ENCODE data around the gene RUNX3. TPM values are rescaled to one million over a fixed set of nuclear protein-coding genes. Genes with fewer than 3 reads are reported as not detected.
A peak's percentile ranks its signal among the peaks of the same experiment; 100 is the strongest.

Gene RUNX3
- polyA plus RNA-seq, 1 donor: 4.8 TPM

DNA sequence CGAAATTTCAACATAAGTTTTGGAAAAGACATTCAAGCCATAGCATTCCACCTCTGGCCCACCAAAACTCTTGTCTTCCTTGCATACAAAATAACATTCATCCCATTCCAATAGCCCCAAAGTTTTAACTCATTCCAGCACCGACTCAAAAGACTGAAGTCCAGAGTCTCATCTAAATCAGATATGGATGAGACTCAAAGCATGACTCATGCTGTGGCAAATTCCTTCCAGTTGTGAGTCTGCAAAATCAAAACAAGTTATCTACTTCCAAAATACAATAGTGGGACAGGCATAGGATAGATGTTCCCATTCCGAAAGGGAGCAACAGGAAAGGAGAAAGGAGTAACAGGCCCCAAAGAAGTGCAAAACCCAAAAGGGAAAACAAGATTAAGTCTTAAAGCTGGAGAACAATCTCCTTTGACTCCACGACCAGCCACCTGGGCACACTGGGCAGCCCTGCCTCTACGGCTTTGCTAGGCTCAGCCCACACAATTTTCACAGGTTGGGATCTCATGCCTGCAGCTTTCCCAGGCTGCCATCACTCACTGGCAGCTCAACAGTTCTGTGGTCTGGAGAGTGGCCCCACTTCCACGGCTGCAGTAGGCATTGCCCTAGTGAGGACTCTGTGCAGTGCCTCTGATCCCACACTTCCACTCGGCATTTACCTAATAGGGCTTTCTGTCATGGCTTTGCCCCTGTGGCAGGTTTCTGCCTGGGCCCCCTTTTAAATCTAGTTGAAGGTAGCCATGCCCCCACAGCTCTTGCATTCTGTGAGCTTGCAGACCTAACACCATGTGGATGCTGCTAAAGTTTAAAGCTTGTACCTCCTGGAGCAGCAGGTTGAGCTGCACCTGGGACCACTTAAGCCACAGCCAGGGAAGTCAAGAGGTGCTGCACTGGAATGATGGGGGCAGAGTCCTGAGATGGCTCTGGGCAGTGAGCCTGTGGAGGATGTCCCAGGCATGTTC is 51.0 kb downstream of the RUNX3 start:
- H3K9me3 ChIP-seq (ENCODE audit: control insufficient read depth, low read depth, low read length): no peaks in the 10 kb centered on the region
- WGBS (ENCODE audit: insufficient coverage, low lambda C conversion rate): 80% methylated on average over 1 of the region's 7 CpGs
- H3K27me3 ChIP-seq (ENCODE audit: control insufficient read depth, insufficient read depth, low read length): no peaks in the 10 kb centered on the region
- peaks cover 7% of the 10 kb centered on the region for H3K4me1 ChIP-seq (ENCODE audit: control insufficient read depth, insufficient read depth, low read length)
- no peak overlapping the region for H3K27ac ChIP-seq (ENCODE audit: low read length)
- no peaks in the 10 kb centered on the region for H3K36me3 ChIP-seq (ENCODE audit: control insufficient read depth, insufficient read depth, low read length)
- peak in 1 of 2 donors; percentile 52 for DNase-seq
- no peak overlapping the region for H3K4me3 ChIP-seq (ENCODE audit: low read length)

DNA sequence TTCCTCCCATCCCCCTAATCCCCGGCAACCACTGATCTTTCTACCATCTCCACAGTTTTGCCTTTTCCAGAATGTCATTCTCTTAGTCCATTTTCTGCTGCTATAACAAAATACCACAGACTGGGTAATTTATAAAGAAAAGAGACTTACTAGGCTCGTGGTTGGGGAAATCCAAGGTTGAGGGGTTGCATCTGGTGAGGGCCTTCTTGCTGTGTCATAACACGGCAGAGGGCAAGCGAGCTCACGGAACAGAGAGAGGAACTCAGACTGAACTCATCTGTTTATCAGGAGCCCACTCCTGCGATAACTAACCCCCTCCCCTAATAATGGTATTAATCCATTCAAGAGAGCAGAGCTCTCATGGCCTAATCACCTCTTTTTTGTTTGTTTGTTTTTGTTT is 52.0 kb downstream of the RUNX3 start:
- peaks cover 7% of the 10 kb centered on the region for H3K4me1 ChIP-seq (ENCODE audit: control insufficient read depth, insufficient read depth, low read length)
- H3K4me3 ChIP-seq (ENCODE audit: low read length): no peak overlapping the region
- WGBS (ENCODE audit: insufficient coverage, low lambda C conversion rate): 92% methylated on average over 2 of the region's 6 CpGs
- no peak overlapping the region for H3K27ac ChIP-seq (ENCODE audit: low read length)
- H3K9me3 ChIP-seq (ENCODE audit: control insufficient read depth, low read depth, low read length): no peaks in the 10 kb centered on the region
- no peaks in the 10 kb centered on the region for H3K36me3 ChIP-seq (ENCODE audit: control insufficient read depth, insufficient read depth, low read length)
- no peak for DNase-seq
- no peaks in the 10 kb centered on the region for H3K27me3 ChIP-seq (ENCODE audit: control insufficient read depth, insufficient read depth, low read length)

DNA sequence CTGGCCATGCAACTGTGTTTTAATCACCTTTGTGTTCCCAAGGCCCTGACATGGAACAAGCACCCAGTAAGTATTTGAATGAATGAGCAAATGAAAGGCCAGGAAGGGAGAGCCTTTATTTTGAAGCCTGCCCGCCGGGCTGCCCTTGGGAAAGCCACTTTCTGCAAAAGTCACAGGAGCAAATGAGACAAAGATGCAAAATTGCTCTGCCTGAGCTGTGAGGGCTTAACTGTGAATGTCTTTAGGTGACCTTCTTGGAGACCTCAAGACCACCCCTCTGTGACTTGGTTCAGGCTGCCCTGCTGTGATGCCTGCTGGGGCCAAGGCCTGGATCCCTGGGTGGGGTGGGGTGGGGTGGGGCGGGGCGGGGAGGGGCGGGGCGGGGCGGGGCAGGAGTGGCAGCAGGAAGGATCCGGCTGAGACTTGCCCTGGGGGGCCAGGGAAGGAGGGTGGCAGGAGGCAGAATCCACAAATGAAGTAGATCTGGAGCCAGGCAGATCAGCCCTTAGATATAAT is 54.0 kb downstream of the RUNX3 start:
- Histone ChIP-seq H3K4me3 (ENCODE audit: low read length) (no peak overlapping the region), H3K27me3 (ENCODE audit: control insufficient read depth, insufficient read depth, low read length) (no peaks in the 10 kb centered on the region), H3K9me3 (ENCODE audit: control insufficient read depth, low read depth, low read length) (no peaks in the 10 kb centered on the region), H3K27ac (ENCODE audit: low read length) (no peak overlapping the region), H3K4me1 (ENCODE audit: control insufficient read depth, insufficient read depth, low read length) (peaks cover 7% of the 10 kb centered on the region), H3K36me3 (ENCODE audit: control insufficient read depth, insufficient read depth, low read length) (no peaks in the 10 kb centered on the region)
- DNase-seq: no peak
- WGBS (ENCODE audit: insufficient coverage, low lambda C conversion rate): no CpG with 5 or more reads among the region's 8 CpGs

DNA sequence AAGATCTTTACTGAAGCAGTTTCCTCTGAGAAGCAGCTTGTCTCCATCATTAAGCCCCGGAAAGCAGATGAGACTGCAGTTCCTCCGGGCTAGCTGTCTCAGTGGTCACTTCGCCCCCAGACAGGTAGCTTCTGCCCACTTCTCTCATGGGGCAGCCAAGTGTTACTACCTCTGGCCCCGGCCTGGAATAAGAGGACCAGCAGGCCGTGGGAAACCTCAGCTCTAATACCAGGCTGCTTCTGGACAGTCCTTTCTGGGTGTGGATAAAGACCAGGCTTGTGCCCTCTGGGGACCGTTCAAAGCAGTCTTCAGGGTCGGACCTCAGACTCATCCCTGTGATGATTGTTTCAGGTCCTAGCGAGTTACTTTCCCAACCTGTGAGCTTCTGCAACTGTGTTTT is 54.8 kb downstream of the RUNX3 start:
- Histone ChIP-seq H3K27ac (ENCODE audit: low read length) (no peak overlapping the region), H3K27me3 (ENCODE audit: control insufficient read depth, insufficient read depth, low read length) (no peaks in the 10 kb centered on the region), H3K36me3 (ENCODE audit: control insufficient read depth, insufficient read depth, low read length) (no peaks in the 10 kb centered on the region), H3K4me1 (ENCODE audit: control insufficient read depth, insufficient read depth, low read length) (peaks cover 7% of the 10 kb centered on the region), H3K9me3 (ENCODE audit: control insufficient read depth, low read depth, low read length) (no peaks in the 10 kb centered on the region), H3K4me3 (ENCODE audit: low read length) (no peak overlapping the region)
- WGBS (ENCODE audit: insufficient coverage, low lambda C conversion rate): 100% methylated on average over 1 of the region's 8 CpGs
- DNase-seq: no peak

DNA sequence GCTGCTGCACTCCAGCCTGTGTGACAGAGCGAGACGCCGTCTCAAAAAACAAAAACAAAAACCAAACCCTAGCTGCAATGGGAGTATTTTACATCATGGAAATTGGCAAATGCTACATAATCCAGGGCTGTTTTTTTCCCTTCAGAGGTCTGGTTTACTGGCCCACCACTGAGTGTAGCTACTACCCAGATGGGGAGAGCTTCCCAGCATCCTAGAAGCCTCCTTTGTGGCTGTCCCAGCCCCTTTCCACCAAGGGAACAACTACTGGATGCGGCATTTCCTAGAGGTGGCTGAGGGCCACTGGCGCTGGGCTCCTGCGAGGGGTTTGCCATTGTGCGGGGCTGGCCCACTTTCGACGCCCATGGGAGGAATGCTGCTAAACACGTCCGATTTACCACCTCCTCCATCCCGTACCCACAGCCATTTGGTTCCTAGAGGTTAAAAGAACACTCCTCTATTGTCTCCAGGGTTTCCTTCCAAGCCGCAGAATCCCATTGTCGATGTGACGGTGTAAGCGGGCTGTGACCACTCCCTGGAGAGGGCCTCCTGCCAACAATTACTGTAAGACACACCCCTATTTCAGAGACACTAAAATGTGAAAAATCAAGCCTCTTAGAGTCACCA is 55.4 kb downstream of the RUNX3 start:
- Histone ChIP-seq H3K4me3 (ENCODE audit: low read length) (no peak overlapping the region), H3K27ac (ENCODE audit: low read length) (no peak overlapping the region), H3K9me3 (ENCODE audit: control insufficient read depth, low read depth, low read length) (no peaks in the 10 kb centered on the region), H3K4me1 (ENCODE audit: control insufficient read depth, insufficient read depth, low read length) (peaks cover 11% of the 10 kb centered on the region), H3K27me3 (ENCODE audit: control insufficient read depth, insufficient read depth, low read length) (no peaks in the 10 kb centered on the region), H3K36me3 (ENCODE audit: control insufficient read depth, insufficient read depth, low read length) (no peaks in the 10 kb centered on the region)
- no CpG with 5 or more reads among the region's 16 CpGs for WGBS (ENCODE audit: insufficient coverage, low lambda C conversion rate)
- DNase-seq: no peak

DNA sequence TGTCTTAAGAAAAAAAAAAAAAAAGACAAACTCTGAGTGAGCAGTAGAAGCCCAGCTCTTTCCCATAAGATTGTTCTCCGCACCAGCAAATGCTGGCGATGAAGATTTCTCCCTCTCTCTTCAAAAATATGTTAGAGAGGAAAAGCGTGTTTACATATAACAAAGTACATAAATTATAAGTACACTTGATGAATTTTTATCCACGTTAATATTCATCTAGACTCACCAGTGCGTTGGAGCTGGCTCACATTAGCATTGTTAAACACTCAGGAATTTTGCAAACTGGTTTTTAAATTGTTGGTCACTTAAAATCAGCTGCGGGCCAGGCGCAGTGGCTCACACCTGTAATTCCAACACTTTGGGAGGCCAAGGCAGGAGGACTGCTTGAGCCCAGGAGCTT is 56.0 kb downstream of the RUNX3 start:
- no peaks in the 10 kb centered on the region for H3K9me3 ChIP-seq (ENCODE audit: control insufficient read depth, low read depth, low read length)
- no peak overlapping the region for H3K4me3 ChIP-seq (ENCODE audit: low read length)
- WGBS (ENCODE audit: insufficient coverage, low lambda C conversion rate): 88% methylated on average over 2 of the region's 7 CpGs
- H3K27ac ChIP-seq (ENCODE audit: low read length): no peak overlapping the region
- no peaks in the 10 kb centered on the region for H3K36me3 ChIP-seq (ENCODE audit: control insufficient read depth, insufficient read depth, low read length)
- H3K4me1 ChIP-seq (ENCODE audit: control insufficient read depth, insufficient read depth, low read length): peaks cover 7% of the 10 kb centered on the region
- DNase-seq: no peak
- no peaks in the 10 kb centered on the region for H3K27me3 ChIP-seq (ENCODE audit: control insufficient read depth, insufficient read depth, low read length)

DNA sequence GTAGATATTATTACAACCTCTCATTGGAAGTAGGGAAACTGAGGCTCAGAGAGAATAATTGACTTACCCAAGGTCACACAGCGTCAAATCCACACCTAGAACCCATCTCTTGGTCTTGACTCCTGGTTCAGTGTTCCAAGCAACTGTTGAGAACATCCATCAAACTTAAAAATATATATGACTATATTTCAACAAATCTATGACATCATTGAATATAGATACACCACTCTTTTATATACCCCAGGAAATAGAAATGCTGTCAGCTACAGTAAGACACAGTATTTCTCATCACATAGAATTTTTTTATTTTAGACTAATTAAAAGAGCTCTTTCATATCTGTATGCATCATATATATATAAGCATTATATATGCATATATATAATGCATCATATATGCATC is 56.9 kb downstream of the RUNX3 start:
- DNase-seq: no peak
- Histone ChIP-seq H3K27ac (ENCODE audit: low read length) (no peak overlapping the region), H3K4me3 (ENCODE audit: low read length) (no peak overlapping the region), H3K4me1 (ENCODE audit: control insufficient read depth, insufficient read depth, low read length) (peaks cover 7% of the 10 kb centered on the region), H3K36me3 (ENCODE audit: control insufficient read depth, insufficient read depth, low read length) (no peaks in the 10 kb centered on the region), H3K27me3 (ENCODE audit: control insufficient read depth, insufficient read depth, low read length) (no peaks in the 10 kb centered on the region), H3K9me3 (ENCODE audit: control insufficient read depth, low read depth, low read length) (no peaks in the 10 kb centered on the region)
- WGBS (ENCODE audit: insufficient coverage, low lambda C conversion rate): 100% methylated on average over 1 of the region's 1 CpG

DNA sequence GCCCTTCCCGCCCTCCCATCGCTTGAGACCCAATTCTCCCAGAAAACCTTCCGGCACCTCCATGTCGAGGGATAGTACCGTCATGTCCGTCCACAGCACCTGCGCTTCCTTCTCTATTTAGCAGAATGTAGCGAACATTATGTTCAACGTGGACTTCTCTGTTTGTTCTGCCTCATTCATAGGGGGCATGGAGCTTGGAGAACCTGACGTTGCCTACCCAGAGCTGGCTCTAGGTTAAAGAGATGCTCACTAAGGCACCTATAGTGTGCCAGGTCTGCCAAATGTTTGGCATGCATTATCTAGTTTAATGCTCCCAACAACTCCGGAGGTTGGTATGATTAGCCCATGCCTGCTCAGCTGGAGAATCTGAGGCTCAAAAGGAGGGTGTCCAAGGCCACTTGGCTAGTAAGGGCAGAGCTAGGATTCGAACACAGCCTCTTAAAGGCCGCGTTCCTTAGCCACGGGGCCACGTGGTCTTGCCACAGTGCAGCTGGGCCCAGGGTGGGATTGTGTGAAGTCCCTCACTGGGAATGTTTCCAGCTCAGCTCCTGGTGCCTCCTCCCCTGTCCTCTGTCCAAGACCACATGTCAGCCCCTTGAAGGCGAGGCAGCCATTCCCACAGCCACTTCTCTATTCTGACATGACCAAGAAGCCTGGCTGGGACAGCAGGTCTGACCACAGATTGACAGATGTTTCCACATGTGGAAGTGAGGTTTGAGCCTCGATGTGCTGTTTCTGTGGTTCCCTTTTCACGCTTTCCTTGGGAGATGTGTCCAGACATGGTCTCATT is 57.8 kb downstream of the RUNX3 start:
- H3K9me3 ChIP-seq (ENCODE audit: control insufficient read depth, low read depth, low read length): no peaks in the 10 kb centered on the region
- H3K36me3 ChIP-seq (ENCODE audit: control insufficient read depth, insufficient read depth, low read length): no peaks in the 10 kb centered on the region
- H3K4me1 ChIP-seq (ENCODE audit: control insufficient read depth, insufficient read depth, low read length): peaks cover 7% of the 10 kb centered on the region
- no peak overlapping the region for H3K4me3 ChIP-seq (ENCODE audit: low read length)
- no CpG with 5 or more reads among the region's 19 CpGs for WGBS (ENCODE audit: insufficient coverage, low lambda C conversion rate)
- H3K27me3 ChIP-seq (ENCODE audit: control insufficient read depth, insufficient read depth, low read length): no peaks in the 10 kb centered on the region
- no peak for DNase-seq
- no peak overlapping the region for H3K27ac ChIP-seq (ENCODE audit: low read length)

DNA sequence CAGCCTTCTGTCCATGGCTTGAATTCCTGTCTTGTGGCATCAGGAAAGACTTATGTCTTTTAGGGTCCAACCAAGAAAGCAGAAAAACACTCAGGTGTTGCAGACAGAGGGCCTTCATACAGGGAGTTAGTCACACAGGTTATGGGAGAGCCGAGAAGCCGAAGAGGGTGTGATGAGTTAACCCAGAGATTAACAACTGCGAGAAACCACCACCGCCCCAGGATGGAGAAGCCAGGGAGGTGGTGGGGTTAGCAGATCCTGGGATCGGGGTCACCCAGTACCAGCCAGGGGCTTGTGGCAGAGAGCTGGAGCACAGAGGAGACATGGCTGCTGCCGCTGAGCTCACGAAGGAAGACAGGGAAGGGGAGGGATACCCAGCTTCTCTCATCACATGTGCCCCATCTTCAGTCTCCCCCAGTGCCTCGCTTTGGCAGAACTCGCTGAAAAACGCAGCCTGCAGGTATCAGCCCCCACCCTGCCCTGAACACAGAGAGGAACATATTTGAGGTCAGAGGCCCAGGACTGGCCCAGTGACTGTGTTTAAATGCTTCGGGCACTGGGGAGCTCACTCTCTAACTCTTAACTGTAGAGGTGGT is 58.7 kb downstream of the RUNX3 start:
- WGBS (ENCODE audit: insufficient coverage, low lambda C conversion rate): no CpG with 5 or more reads among the region's 11 CpGs
- DNase-seq: no peak
- no peaks in the 10 kb centered on the region for H3K9me3 ChIP-seq (ENCODE audit: control insufficient read depth, low read depth, low read length)

More for the DNA sequence above, 58.7 kb downstream of the RUNX3 start:
- Histone ChIP-seq H3K4me1 (ENCODE audit: control insufficient read depth, insufficient read depth, low read length) (peaks cover 8% of the 10 kb centered on the region), H3K27ac (ENCODE audit: low read length) (no peak overlapping the region), H3K36me3 (ENCODE audit: control insufficient read depth, insufficient read depth, low read length) (no peaks in the 10 kb centered on the region), H3K27me3 (ENCODE audit: control insufficient read depth, insufficient read depth, low read length) (no peaks in the 10 kb centered on the region), H3K4me3 (ENCODE audit: low read length) (no peak overlapping the region)

All from large intestine (tissue), 3 donors.